Keratinocyte (primary cell): ENCODE data around the gene SIGLEC15.

Source experiments
- EZH2 ChIP-seq: IDR thresholded peaks from one replicate; pipeline ENCODE4 v1.6.1; 2012; ENCODE audit warnings: inconsistent platforms, mild to moderate bottlenecking, low read length, moderate library complexity
- TF ChIP-seq, protein P1 (sequence below), 3 experiments: IDR thresholded peaks in 1 of 3; conservative IDR thresholded peaks in 1 of 3; optimal IDR thresholded peaks in 1 of 3; 2 replicates in 2 of 3; 3 replicates in 1 of 3; pipeline versions ENCODE3 to v1.5.1; 2011; ENCODE audit warnings: low read length in 3 of 3, mild to moderate bottlenecking in 3 of 3, moderate library complexity in 2 of 3, control low read depth in 1 of 3, inconsistent platforms in 1 of 3; ENCODE audit not compliant: insufficient read depth in 2 of 3; ENCODE audit errors: extremely low read depth in 1 of 3

DNA sequence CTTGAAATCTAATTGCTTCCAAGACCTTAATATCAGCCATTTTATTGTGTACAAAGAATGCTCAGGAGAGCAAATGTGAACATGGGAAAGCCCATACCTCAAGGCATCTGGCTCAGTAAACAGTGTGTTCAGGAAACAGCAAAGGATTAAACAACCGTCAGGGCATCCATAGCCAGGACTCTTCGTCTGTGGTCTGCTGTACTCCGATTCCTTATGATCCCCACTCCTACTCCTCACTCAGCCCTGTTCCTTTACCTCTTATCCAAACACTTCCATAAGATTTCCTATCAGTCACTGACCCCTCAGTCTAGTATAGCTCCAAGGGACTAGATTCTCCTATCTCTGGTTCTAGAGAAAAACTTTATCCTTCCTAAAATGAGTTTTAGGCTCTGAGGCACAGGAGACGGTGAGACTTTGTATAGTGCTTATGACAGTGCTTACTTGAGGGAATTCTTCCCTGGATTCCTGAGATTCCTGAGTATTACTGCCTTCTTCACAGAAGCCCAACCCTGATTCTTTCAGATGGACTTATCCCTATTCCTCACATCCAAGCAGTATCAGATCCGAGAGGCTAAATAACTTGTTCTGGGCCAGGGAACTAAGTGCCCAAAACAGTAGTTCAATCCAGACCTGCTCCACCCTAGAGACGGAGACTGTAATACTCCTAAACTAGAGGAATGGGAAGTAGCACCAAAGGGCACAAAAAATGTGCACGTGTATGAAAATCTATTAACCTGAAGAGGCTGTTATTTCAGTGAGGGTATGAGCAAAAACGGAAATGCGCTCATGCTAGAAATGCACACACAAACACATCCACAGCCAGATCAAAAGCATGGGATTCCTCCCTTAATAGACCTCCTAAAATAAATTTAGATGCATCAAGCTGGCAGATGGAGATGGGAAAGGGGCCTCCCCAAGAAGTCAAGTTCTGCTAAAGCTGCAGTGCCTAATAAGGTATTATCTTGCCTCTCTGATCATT lies 42.1 kb upstream of the SIGLEC15 start:
- TF ChIP-seq, protein P1, sequence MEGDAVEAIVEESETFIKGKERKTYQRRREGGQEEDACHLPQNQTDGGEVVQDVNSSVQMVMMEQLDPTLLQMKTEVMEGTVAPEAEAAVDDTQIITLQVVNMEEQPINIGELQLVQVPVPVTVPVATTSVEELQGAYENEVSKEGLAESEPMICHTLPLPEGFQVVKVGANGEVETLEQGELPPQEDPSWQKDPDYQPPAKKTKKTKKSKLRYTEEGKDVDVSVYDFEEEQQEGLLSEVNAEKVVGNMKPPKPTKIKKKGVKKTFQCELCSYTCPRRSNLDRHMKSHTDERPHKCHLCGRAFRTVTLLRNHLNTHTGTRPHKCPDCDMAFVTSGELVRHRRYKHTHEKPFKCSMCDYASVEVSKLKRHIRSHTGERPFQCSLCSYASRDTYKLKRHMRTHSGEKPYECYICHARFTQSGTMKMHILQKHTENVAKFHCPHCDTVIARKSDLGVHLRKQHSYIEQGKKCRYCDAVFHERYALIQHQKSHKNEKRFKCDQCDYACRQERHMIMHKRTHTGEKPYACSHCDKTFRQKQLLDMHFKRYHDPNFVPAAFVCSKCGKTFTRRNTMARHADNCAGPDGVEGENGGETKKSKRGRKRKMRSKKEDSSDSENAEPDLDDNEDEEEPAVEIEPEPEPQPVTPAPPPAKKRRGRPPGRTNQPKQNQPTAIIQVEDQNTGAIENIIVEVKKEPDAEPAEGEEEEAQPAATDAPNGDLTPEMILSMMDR (optimal IDR thresholded peaks at IDR 0.05 in 1 of 3, IDR thresholded peaks at IDR 0.05 in 1 of 3, conservative IDR thresholded peaks at IDR 0.05 in 1 of 3; ENCODE audit: extremely low read depth in 1 of 3, insufficient read depth in 2 of 3, low read length in 3 of 3) = no peak
- TF ChIP-seq EZH2 = no peak
